Keratinocyte (primary cell): ENCODE measurements around the gene PLA2G12B. TPM values are rescaled to one million over a fixed set of nuclear protein-coding genes. Genes with fewer than 3 reads are reported as not detected.
"Not testable (repeated sequence)": the region's sequence is repeated elsewhere in the genome, so short reads cannot be mapped to it uniquely, and the experiment has no call there.

ENCODE experiments used
- DNase-seq: peaks from one replicate; pipeline ENCODE4 v3.0.0-alpha.2; 2011; ENCODE audit warnings: low read depth, missing footprints, low spot score
- FAIRE-seq: peaks from 2 replicates; lab custom pipeline; 2011; peaks lifted over from hg19 to GRCh38; lab: Jason Lieb, UNC
- H2AFZ ChIP-seq: 2 replicates; pipeline ENCODE4 v1.6.0; 2012; ENCODE audit warnings: low read length, control low read depth, inconsistent platforms; ENCODE audit not compliant: control insufficient read depth
- H3K27ac ChIP-seq: 2 replicates; pipeline ENCODE4 v1.5.1; 2011; ENCODE audit warnings: low read length; ENCODE audit not compliant: control insufficient read depth, insufficient read depth
- H3K27me3 ChIP-seq: 3 replicates; pipeline ENCODE4 v1.6.0; 2011; ENCODE audit warnings: low read length; ENCODE audit not compliant: control insufficient read depth, insufficient read depth; ENCODE audit errors: extremely low read depth
- H3K36me3 ChIP-seq, 2 experiments: 2 replicates in 1 of 2; 3 replicates in 1 of 2; pipeline ENCODE4 v1.5.1; 2011; ENCODE audit warnings: low read length in 2 of 2, mild to moderate bottlenecking in 1 of 2; ENCODE audit not compliant: control insufficient read depth in 2 of 2, insufficient read depth in 2 of 2; ENCODE audit errors: extremely low read depth in 1 of 2
- H3K4me1 ChIP-seq: 3 replicates; pipeline ENCODE4 v1.5.1; 2011; ENCODE audit warnings: low read length; ENCODE audit not compliant: control insufficient read depth, insufficient read depth; ENCODE audit errors: extremely low read depth
- H3K4me2 ChIP-seq: 3 replicates; pipeline ENCODE4 v1.6.0; 2011; ENCODE audit warnings: low read depth, low read length; ENCODE audit not compliant: control insufficient read depth, insufficient read depth; ENCODE audit errors: extremely low read depth
- H3K4me3 ChIP-seq, 3 experiments: fragments of 200-600 bp in 1 of 3; sonication (generic) in 1 of 3; 2 replicates in 2 of 3; 3 replicates in 1 of 3; pipeline ENCODE4 v1.5.1; 2011 to 2016; ENCODE audit warnings: low read length in 3 of 3, mild to moderate bottlenecking in 3 of 3, control low read depth in 2 of 3, inconsistent platforms in 1 of 3, low read depth in 1 of 3, mixed read lengths in 1 of 3, mixed run types in 1 of 3, moderate library complexity in 1 of 3; ENCODE audit not compliant: control insufficient read depth in 2 of 3, insufficient read depth in 2 of 3; ENCODE audit errors: extremely low read depth in 1 of 3
- H3K79me2 ChIP-seq: 2 replicates; pipeline ENCODE4 v1.6.0; 2012; ENCODE audit warnings: low read length; ENCODE audit not compliant: control insufficient read depth, insufficient read depth
- H3K9ac ChIP-seq: 3 replicates; pipeline ENCODE4 v1.6.0; 2011; ENCODE audit warnings: low read length; ENCODE audit not compliant: control insufficient read depth, insufficient read depth; ENCODE audit errors: extremely low read depth
- H3K9me1 ChIP-seq: 3 replicates; pipeline ENCODE4 v1.6.0; 2011; ENCODE audit warnings: low read length; ENCODE audit not compliant: control insufficient read depth, insufficient read depth; ENCODE audit errors: extremely low read depth
- H3K9me3 ChIP-seq: 2 replicates; pipeline ENCODE4 v1.5.1; 2012; ENCODE audit warnings: low read depth, low read length; ENCODE audit not compliant: control insufficient read depth
- H4K20me1 ChIP-seq: 3 replicates; pipeline ENCODE4 v1.6.0; 2011; ENCODE audit warnings: low read length; ENCODE audit not compliant: control insufficient read depth, insufficient read depth; ENCODE audit errors: extremely low read depth
- CTCF ChIP-seq, 3 experiments: IDR thresholded peaks in 1 of 3; conservative IDR thresholded peaks in 1 of 3; optimal IDR thresholded peaks in 1 of 3; 2 replicates in 2 of 3; 3 replicates in 1 of 3; pipeline versions ENCODE3 to v1.5.1; 2011; ENCODE audit warnings: low read length in 3 of 3, mild to moderate bottlenecking in 3 of 3, moderate library complexity in 2 of 3, control low read depth in 1 of 3, inconsistent platforms in 1 of 3; ENCODE audit not compliant: insufficient read depth in 2 of 3; ENCODE audit errors: extremely low read depth in 1 of 3
- EZH2 ChIP-seq: IDR thresholded peaks from one replicate; pipeline ENCODE4 v1.6.1; 2012; ENCODE audit warnings: inconsistent platforms, mild to moderate bottlenecking, low read length, moderate library complexity
- dilution Hi-C: fragments of 300-500 bp; cut with MboI; formaldehyde crosslinking; loops from one replicate; pipeline ENCODE4 v1.7.0; 2020; ENCODE audit warnings: low sequenced_read_pairs; ENCODE audit not compliant: extremely low pct_ligation_motif_present
- polyA plus RNA-seq, 5 experiments: library from polyadenylated mRNA; depleted of rRNA in 3 of 5; stranded (reverse) in 3 of 5; stranded (forward) in 1 of 5; unstranded in 1 of 5; fragments of >200 nt; gene quantifications; 1 replicate in 1 of 5; 2 replicates in 3 of 5; 3 replicates in 1 of 5; pipeline versions ENCODE4 v1.2.1 to v1.2.3, GENCODE V29; 2011 to 2012; ENCODE audit warnings: missing spikeins in 2 of 5, low read depth in 1 of 5, low replicate concordance in 1 of 5

The PLA2G12B gene
- polyA plus RNA-seq, 1 donor (not counting 4 experiments of a cell fraction or from before 2014, with no cell fraction given) = not detected

DNA sequence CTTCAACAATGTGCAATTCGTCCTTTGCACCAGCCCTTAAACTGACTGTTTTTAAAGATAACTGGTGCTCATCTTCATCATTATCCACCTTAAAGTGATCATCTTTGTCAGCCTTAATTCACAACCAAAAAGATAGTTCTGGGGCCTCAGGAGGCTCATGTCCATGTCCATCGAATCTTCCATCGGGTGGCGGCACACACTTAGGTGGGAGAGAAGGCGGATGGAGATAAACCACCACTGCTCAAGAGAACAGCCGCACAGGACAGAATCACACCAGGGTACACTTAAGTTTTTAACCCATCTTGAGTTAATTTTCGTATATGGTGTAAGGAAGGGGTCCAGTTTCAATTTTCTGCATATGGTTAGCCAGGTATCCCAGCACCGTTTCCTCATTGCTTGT lies 36.3 kb downstream of the PLA2G12B start:
- H3K9ac ChIP-seq = no peak overlapping the region
- DNase-seq (no peak), FAIRE-seq (no peak)
- H2AFZ ChIP-seq = no peak overlapping the region
- no peak overlapping the region for H3K4me3 ChIP-seq
- TF ChIP-seq EZH2 (no peak), CTCF (optimal IDR thresholded peaks at IDR 0.05 in 1 of 3, IDR thresholded peaks at IDR 0.05 in 1 of 3, conservative IDR thresholded peaks at IDR 0.05 in 1 of 3; ENCODE audit: extremely low read depth in 1 of 3, insufficient read depth in 2 of 3, low read length in 3 of 3) (no peak)
- dilution Hi-C loops = no loop called here
- no peaks in the 10 kb centered on the region for H3K9me1 ChIP-seq
- H3K27ac ChIP-seq = no peak overlapping the region
- no peaks in the 10 kb centered on the region for H4K20me1 ChIP-seq
- H3K27me3 ChIP-seq = no peaks in the 10 kb centered on the region
- H3K4me2 ChIP-seq = no peak overlapping the region
- H3K36me3 ChIP-seq = no peaks in the 10 kb centered on the region
- no peaks in the 10 kb centered on the region for H3K9me3 ChIP-seq
- no peaks in the 10 kb centered on the region for H3K4me1 ChIP-seq
- no peaks in the 10 kb centered on the region for H3K79me2 ChIP-seq

DNA sequence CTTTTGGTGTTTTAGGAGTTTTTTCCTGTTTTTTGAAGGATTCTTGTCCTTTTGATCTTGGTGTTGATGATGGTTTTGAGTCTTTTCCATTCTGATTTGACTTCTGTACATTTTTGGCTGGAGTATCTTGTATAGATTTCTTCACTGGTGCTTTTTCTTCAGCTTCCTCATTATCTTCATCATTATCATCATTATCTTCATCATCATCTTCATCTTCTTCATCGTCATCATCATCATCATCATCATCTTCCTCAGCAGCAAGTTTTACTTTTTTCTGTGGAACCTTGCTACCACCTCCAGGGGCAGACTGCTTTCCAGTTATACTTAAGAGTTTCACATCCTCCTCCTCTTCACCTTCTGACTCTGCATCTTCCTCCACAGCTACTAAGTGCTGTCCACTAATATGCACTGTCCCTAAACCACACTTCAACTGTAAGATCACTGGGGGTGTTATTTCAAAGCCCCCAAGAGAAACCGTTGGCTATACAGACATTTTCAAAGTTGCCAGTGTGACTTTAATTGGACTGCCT lies 36.7 kb downstream of the PLA2G12B start:
- H3K27me3 ChIP-seq, H3K9me3 ChIP-seq, H3K4me1 ChIP-seq, H3K27ac ChIP-seq, H2AFZ ChIP-seq, DNase-seq, H4K20me1 ChIP-seq, H3K4me3 ChIP-seq, H3K4me2 ChIP-seq, FAIRE-seq, H3K9ac ChIP-seq, H3K9me1 ChIP-seq, H3K36me3 ChIP-seq, H3K79me2 ChIP-seq, dilution Hi-C loops: not testable (repeated sequence)

GRCh38 chr10:72917201-72917600 lies 37.4 kb downstream of the PLA2G12B start:
- dilution Hi-C loops, H3K4me3 ChIP-seq, H3K4me1 ChIP-seq, H3K9me1 ChIP-seq, H3K27ac ChIP-seq, H3K36me3 ChIP-seq, H2AFZ ChIP-seq, H4K20me1 ChIP-seq, H3K9ac ChIP-seq, DNase-seq, FAIRE-seq, H3K27me3 ChIP-seq, H3K9me3 ChIP-seq, H3K79me2 ChIP-seq, H3K4me2 ChIP-seq: not testable (repeated sequence)
